Body of pancreas (tissue), 4 donors: Measurements from ENCODE around the gene RNF14.

Source experiments
- POLR2A ChIP-seq, 3 donors: fragments of 450-650 bp; IDR thresholded peaks; one replicate each; pipeline ENCODE4 v1.6.1; 2016; ENCODE audit warnings: antibody characterized with exemption in 3 of 3, mild to moderate bottlenecking in 2 of 3
- TF ChIP-seq, protein P1 (sequence below), 7 experiments: fragments of 450-650 bp in 4 of 7; fragments of 200-600 bp in 3 of 7; sonication (generic) in 3 of 7; IDR thresholded peaks; one replicate each; pipeline ENCODE4 v1.5.1; 2016 to 2019; ENCODE audit warnings: antibody characterized with exemption in 7 of 7

DNA sequence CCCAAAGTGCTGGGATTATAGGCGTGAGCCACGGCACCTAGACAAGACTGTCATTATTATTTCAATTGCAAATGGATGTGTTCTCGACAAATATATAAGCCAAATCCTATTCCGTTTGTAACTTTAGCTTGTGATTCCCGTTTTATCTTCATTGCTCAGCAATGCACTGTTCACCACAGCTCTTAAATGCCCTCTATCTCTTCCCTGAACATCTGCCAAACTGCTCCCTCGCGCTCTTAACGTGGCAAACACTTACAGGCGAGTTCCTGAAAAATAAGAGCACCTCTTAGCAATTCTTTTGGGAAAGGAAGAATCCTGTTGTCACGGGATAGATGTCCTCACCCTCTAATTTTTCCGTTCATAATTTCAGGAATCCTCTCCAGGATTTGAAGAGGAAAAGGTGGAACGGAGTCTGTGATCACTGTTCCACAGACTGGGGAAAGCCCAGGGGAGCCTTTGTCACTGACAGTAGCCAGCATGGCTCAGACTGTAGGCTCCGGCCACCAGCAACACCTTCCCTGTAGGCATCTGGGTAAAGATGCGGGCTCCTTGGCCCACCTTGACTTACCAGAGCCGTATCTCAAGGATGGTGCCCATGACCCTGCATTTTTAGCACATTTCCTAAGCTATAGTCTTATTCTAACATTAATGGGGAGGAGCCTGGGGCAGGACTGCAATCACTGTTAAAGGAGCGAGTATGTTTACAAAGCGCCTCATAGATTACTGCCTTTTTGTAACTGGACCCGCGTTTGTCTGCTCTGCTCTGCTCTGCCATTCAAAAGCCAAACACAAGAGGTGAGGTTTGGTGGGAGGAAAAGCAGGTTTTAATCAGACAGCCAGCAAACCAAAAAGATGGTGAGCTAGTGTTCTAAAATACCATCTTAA is 64.1 kb downstream of the RNF14 start:
- TF ChIP-seq POLR2A (IDR thresholded peaks at IDR 0.05): no peak
- TF ChIP-seq, protein P1, sequence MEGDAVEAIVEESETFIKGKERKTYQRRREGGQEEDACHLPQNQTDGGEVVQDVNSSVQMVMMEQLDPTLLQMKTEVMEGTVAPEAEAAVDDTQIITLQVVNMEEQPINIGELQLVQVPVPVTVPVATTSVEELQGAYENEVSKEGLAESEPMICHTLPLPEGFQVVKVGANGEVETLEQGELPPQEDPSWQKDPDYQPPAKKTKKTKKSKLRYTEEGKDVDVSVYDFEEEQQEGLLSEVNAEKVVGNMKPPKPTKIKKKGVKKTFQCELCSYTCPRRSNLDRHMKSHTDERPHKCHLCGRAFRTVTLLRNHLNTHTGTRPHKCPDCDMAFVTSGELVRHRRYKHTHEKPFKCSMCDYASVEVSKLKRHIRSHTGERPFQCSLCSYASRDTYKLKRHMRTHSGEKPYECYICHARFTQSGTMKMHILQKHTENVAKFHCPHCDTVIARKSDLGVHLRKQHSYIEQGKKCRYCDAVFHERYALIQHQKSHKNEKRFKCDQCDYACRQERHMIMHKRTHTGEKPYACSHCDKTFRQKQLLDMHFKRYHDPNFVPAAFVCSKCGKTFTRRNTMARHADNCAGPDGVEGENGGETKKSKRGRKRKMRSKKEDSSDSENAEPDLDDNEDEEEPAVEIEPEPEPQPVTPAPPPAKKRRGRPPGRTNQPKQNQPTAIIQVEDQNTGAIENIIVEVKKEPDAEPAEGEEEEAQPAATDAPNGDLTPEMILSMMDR (IDR thresholded peaks at IDR 0.05): no peak
